ENCODE measurements around the gene DCHS2.
A peak's percentile ranks its signal among the peaks of the same experiment; 100 is the strongest.

The DCHS2 gene

DNA sequence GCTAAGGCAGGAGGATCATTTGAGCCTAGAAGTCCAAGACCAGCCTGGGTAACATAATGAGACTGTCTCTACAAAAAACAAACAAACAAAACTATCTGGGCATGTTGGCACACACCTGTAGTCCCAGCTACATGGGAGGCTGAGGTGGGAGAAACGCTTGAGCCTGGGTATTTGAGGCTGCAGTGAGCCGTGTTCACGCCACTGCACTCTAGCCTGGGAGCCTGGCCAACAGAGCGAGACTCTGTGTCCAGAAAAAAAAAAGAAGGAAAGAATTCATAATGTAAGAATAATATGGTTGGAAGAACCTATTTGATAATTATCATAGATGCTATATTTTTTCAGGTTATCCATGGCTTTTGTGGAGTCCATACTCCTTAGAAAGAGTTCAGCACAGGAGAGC is 26.0 kb upstream of the DCHS2 start:
- Histone ChIP-seq H3K4me1 (peaks cover 0 to 4% (median 0%) of the 10 kb centered on the region in 10 experiments; a peak in 6 of 20 replicates), H3K4me3 (no peak overlapping the region), H3K27me3 (no peaks in the 10 kb centered on the region), H3K4me2 (no peak overlapping the region), H3K27ac (no peak overlapping the region), H4K20me1 (no peaks in the 10 kb centered on the region), H3K9me3 (replicated peaks in 1 of 11) (peaks cover 0 to 19% (median 13%) of the 10 kb centered on the region in 11 experiments; a peak in 17 of 22 replicates), H3K36me3 (no peaks in the 10 kb centered on the region), H3K9ac (no peak overlapping the region)
- TF ChIP-seq Cebpa-rat (IDR thresholded peaks at IDR 0.05), result no peak

DNA sequence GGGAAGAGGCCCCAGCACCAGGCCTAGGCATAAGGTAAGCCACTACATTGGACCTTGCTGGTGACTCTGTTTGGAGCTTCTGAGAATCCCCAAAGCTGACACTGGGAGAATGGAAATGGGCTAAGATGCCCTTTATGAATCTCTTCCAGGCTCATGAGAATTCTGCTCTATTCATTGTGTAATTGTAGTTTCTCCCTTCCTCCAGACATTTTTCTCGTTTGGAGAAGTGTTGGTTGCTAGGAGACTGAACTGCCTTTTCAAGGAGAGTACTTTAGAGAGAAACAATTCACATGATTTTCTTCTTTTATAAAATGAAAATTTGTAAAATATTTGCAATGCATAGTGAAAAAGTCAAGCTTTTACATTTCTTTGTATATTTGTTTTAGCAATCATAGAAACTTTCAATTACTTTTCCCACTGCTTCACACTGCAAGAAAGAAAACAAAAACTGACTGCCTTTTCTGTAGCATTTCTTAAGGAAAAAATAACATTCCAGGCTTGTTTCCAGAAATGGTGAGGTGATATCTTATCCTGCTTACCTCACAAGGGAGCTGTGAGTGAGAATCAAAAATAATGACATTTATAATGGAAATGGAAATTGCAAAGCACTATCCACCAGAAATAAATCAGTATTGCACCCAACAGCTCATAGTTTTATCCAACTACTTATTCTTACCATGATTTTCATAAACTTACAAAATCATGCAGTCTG is 24.9 kb upstream of the DCHS2 start:
- Histone ChIP-seq H3K4me3 (no peak overlapping the region), H3K27ac (no peak overlapping the region), H3K27me3 (no peaks in the 10 kb centered on the region), H3K9me3 (replicated peaks in 1 of 11) (peaks cover 0 to 19% (median 13%) of the 10 kb centered on the region in 11 experiments; a peak in 17 of 22 replicates), H3K4me1 (peaks cover 0 to 10% (median 0%) of the 10 kb centered on the region in 10 experiments; a peak in 6 of 20 replicates), H3K9ac (no peak overlapping the region), H3K36me3 (no peaks in the 10 kb centered on the region), H4K20me1 (no peaks in the 10 kb centered on the region), H3K4me2 (no peak overlapping the region)
- no peak for TF ChIP-seq Cebpa-rat (IDR thresholded peaks at IDR 0.05)

DNA sequence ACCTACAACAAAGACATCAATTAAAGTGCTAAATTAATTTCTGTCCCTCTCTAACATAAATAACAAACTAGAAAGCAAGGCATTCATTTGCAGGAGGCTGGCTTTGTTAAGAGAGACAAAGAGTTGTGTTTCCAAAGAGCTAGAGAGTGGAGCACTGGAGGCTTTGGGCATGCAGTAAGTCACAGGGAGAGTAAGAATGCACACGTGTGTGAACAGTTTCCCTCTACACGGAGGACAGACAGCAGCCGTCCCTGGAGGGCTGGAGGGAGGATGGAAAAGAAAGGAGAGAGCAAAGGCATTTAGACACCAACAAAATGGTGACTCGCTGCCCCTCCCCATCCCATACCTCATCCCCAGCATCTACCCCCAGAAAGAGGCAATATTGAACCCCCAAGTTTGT is 20.4 kb upstream of the DCHS2 start:
- H3K27ac ChIP-seq, result no peak overlapping the region
- no peak for TF ChIP-seq Cebpa-rat (IDR thresholded peaks at IDR 0.05)
- no peaks in the 10 kb centered on the region for H3K36me3 ChIP-seq
- H3K9me3 ChIP-seq (replicated peaks in 1 of 11), result peaks cover 0 to 19% (median 13%) of the 10 kb centered on the region in 11 experiments; a peak in 17 of 22 replicates
- H3K4me1 ChIP-seq, result peaks cover 0 to 10% (median 0%) of the 10 kb centered on the region in 10 experiments; a peak in 6 of 20 replicates
- H3K9ac ChIP-seq, result no peak overlapping the region
- H4K20me1 ChIP-seq, result no peaks in the 10 kb centered on the region
- no peaks in the 10 kb centered on the region for H3K27me3 ChIP-seq
- no peak overlapping the region for H3K4me3 ChIP-seq
- H3K4me2 ChIP-seq, result peak overlapping the region in 2 of 11 experiments; percentile 16 to 48; a peak in 1 of 22 replicates

DNA sequence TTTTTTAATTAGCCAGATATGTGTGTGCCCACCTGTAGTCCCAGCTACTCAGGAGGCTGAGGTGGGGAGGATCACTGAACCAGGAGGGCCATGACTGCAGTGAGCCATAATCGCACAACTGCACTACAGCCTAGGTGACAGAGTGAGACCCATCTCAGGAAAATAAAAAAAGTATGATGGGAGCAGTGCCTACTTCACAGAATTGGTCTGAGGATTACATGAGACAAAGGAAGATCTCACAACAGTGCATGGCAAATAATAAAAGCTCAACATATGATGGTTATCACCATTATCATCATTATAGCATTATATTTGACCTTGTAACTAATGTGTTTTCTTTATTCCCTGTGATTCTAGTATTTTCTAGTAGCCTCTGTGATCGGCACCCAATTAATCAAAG is 19.9 kb upstream of the DCHS2 start:
- Histone ChIP-seq H3K27ac (no peak overlapping the region), H3K9ac (no peak overlapping the region), H3K9me3 (replicated peaks in 1 of 11) (peaks cover 0 to 19% (median 13%) of the 10 kb centered on the region in 11 experiments; a peak in 17 of 22 replicates), H3K4me1 (peaks cover 0 to 10% (median 0%) of the 10 kb centered on the region in 10 experiments; a peak in 6 of 20 replicates), H4K20me1 (no peaks in the 10 kb centered on the region), H3K27me3 (no peaks in the 10 kb centered on the region), H3K36me3 (no peaks in the 10 kb centered on the region), H3K4me3 (no peak overlapping the region), H3K4me2 (no peak overlapping the region)
- no peak for TF ChIP-seq Cebpa-rat (IDR thresholded peaks at IDR 0.05)

GRCh38 chr4:154507156-154507555 is 15.6 kb upstream of the DCHS2 start:
- no peaks in the 10 kb centered on the region for H3K9me3 ChIP-seq (replicated peaks in 1 of 11)
- H3K4me2 ChIP-seq, result no peak overlapping the region
- H3K27ac ChIP-seq, result no peak overlapping the region
- no peak overlapping the region for H3K9ac ChIP-seq
- TF ChIP-seq Cebpa-rat (IDR thresholded peaks at IDR 0.05), result no peak
- no peak overlapping the region for H3K4me3 ChIP-seq
- H3K36me3 ChIP-seq, result no peaks in the 10 kb centered on the region
- H3K4me1 ChIP-seq, result peaks cover 0 to 6% (median under 1%) of the 10 kb centered on the region in 10 experiments; a peak in 7 of 20 replicates
- no peaks in the 10 kb centered on the region for H4K20me1 ChIP-seq
- H3K27me3 ChIP-seq, result no peaks in the 10 kb centered on the region

DNA sequence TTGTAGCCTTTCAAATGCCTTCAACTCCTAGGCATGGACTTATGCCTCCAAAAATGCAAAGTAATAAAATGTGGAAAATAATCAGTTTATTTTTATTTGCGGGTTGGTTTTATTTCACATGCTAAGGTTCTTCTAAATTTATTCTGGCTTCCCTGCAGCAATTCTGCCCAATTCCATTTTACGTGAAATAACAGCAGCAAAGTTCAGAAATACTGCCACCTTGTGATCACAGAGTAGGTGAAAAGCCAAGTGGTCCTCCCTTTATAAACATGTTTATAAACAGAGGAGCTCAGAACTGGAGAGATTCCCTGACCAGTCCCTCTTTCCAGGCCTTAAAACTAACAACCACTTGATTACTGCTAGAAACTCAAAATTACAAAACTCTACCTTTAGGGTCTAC is 14.7 kb upstream of the DCHS2 start:
- Histone ChIP-seq H3K36me3 (no peaks in the 10 kb centered on the region), H3K9me3 (replicated peaks in 1 of 11) (no peaks in the 10 kb centered on the region), H3K4me2 (0 out of 22 replicates have a peak overlapping the region, but pooled peaks of 1 of the 11 experiments have one; percentile 19), H4K20me1 (no peaks in the 10 kb centered on the region), H3K27me3 (no peaks in the 10 kb centered on the region), H3K4me3 (no peak overlapping the region), H3K27ac (no peak overlapping the region), H3K4me1 (peaks cover 0 to 6% (median 0%) of the 10 kb centered on the region in 10 experiments; a peak in 4 of 20 replicates), H3K9ac (no peak overlapping the region)
- TF ChIP-seq Cebpa-rat (IDR thresholded peaks at IDR 0.05), result no peak

DNA sequence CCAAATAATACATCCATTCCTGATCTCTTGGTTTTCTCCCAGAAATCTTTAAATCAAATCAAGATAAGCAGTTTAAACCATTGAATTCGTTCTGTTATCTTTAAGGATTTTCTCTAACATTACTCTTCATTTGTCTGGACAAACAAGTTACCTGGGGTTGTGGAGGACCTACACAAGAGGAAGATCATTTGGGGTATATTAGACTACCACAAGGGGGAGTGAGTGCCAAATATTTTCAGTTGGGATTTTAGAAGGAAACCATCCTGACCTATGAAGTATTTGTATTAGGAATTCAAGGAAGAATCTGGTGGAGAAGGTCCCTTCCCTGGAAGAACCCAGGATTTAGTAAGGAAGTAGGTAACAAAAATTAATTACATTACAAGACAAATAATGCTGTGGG is 12.0 kb upstream of the DCHS2 start:
- Histone ChIP-seq H4K20me1 (no peaks in the 10 kb centered on the region), H3K9ac (no peak overlapping the region), H3K4me3 (no peak overlapping the region), H3K27ac (no peak overlapping the region), H3K27me3 (no peaks in the 10 kb centered on the region), H3K4me2 (no peak overlapping the region), H3K9me3 (replicated peaks in 1 of 11) (no peaks in the 10 kb centered on the region), H3K4me1 (peaks cover 0 to 6% (median 0%) of the 10 kb centered on the region in 10 experiments; a peak in 4 of 20 replicates), H3K36me3 (no peaks in the 10 kb centered on the region)
- no peak for TF ChIP-seq Cebpa-rat (IDR thresholded peaks at IDR 0.05)

DNA sequence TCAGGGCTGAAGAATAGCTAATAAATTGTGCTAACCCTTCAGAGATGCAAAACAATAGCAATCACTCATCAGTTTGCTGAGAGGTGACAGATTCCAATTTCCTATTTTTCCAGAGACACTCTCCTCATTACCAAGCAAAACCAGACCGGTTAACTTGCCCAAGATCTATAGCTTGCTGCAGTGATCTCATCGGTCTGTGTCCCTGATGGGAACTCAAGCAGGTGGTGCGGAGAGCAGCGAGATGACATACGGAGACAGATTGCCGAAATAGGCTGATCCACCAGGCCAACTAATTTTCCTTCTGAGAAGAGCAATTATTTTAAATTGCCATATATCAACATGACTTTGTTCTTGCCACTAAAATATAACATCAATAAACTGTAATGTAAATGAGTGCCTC is 10.5 kb upstream of the DCHS2 start:
- Histone ChIP-seq H3K27ac (no peak overlapping the region), H4K20me1 (no peaks in the 10 kb centered on the region)

DNA sequence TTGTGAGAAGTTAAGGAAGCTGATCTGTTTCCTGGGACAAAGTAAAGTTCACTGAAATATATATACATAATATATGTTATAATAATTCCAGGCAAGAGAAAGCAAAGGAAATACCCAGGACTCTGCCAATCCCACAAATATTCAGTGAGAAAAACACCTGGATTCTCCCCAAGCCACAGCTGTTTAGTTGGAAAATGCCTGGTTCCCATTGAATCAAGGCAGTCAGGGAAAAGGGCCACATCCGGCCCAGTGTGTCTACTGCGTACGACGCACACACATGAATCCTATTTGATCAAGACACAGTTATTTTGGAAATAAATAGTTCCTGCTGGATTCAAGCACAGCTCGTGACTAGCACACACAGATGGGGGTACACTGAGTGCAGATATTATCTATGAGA is 6.3 kb upstream of the DCHS2 start:
- no peak for TF ChIP-seq Cebpa-rat (IDR thresholded peaks at IDR 0.05)
- Histone ChIP-seq H4K20me1 (no peaks in the 10 kb centered on the region), H3K9ac (no peak overlapping the region), H3K36me3 (no peaks in the 10 kb centered on the region), H3K4me2 (no peak overlapping the region), H3K9me3 (replicated peaks in 1 of 11) (peaks cover 0 to 16% (median 4%) of the 10 kb centered on the region in 11 experiments; a peak in 4 of 22 replicates), H3K27ac (no peak overlapping the region), H3K4me3 (no peak overlapping the region), H3K27me3 (no peaks in the 10 kb centered on the region; a peak in 1 of 22 replicates), H3K4me1 (no peaks in the 10 kb centered on the region)

More for the DNA sequence above, 10.5 kb upstream of the DCHS2 start:
- peaks cover 0 to 6% (median 0%) of the 10 kb centered on the region in 10 experiments; a peak in 4 of 20 replicates for H3K4me1 ChIP-seq
- TF ChIP-seq Cebpa-rat (IDR thresholded peaks at IDR 0.05), result no peak
- H3K4me2 ChIP-seq, result no peak overlapping the region
- H3K9ac ChIP-seq, result no peak overlapping the region
- H3K27me3 ChIP-seq, result no peaks in the 10 kb centered on the region
- no peak overlapping the region for H3K4me3 ChIP-seq
- no peaks in the 10 kb centered on the region for H3K36me3 ChIP-seq
- no peaks in the 10 kb centered on the region for H3K9me3 ChIP-seq (replicated peaks in 1 of 11)
